WTC11 (cell line): ENCODE results near the gene ACP4. TPM values are rescaled to one million over a fixed set of nuclear protein-coding genes. Genes with fewer than 3 reads are reported as not detected.
"Not testable (repeated sequence)": the region's sequence is repeated elsewhere in the genome, so short reads cannot be mapped to it uniquely, and the experiment has no call there.

Source experiments
- ATAC-seq: fragments of 200-7000 bp; cut with Tn5 transposase; 2 replicates; pipeline ENCODE4 v1.10.0; 2021; ENCODE audit warnings: mild to moderate bottlenecking, moderate library complexity
- CTCF ChIA-PET: fragments of 300-600 bp; sonication (Branson Sonifier 250); formaldehyde crosslinking; loops from one replicate; lab custom pipeline; 2021; ENCODE audit warnings: antibody characterized with exemption; lab: Charles Lee
- POLR2A ChIA-PET: fragments of 350-600 bp; sonication (Branson Sonifier 250); formaldehyde crosslinking; loops from one replicate; lab custom pipeline; 2021; ENCODE audit warnings: antibody characterized with exemption; lab: Charles Lee
- DNase-seq: peaks from one replicate; pipeline ENCODE4 v3.0.0; 2021; ENCODE audit warnings: low spot score
- H3K27ac Mint-ChIP-seq: 2 replicates; pipeline ENCODE4 v1.8.0; 2021; ENCODE audit warnings: mixed read lengths
- H3K27me3 Mint-ChIP-seq: 2 replicates; pipeline ENCODE4 v1.8.0; 2021; ENCODE audit warnings: low read depth, mild to moderate bottlenecking, moderate library complexity, mixed read lengths
- H3K36me3 Mint-ChIP-seq: 2 replicates; pipeline ENCODE4 v1.8.0; 2021; ENCODE audit warnings: mixed read lengths
- H3K4me1 Mint-ChIP-seq: 2 replicates; pipeline ENCODE4 v1.8.0; 2022; ENCODE audit warnings: mixed read lengths
- H3K4me3 Mint-ChIP-seq: 2 replicates; pipeline ENCODE4 v1.8.0; 2021; ENCODE audit warnings: mild to moderate bottlenecking, moderate library complexity, mixed read lengths
- H3K9me3 Mint-ChIP-seq: 2 replicates; pipeline ENCODE4 v1.8.0; 2021; ENCODE audit warnings: mixed read lengths
- GABPB1 ChIP-seq: sonication (generic); formaldehyde crosslinking; IDR thresholded peaks from 2 replicates; pipeline ENCODE4 v1.8.1; 2023; ENCODE audit warnings: mild to moderate bottlenecking, missing genetic modification reagents
- NFATC4 ChIP-seq: fragments of 250-450 bp; sonication (Bioruptor Pico); IDR thresholded peaks from 2 replicates; pipeline ENCODE4 v1.9.0; 2021; ENCODE audit warnings: mild to moderate bottlenecking
- NR3C1 ChIP-seq: sonication (generic); formaldehyde crosslinking; conservative IDR thresholded peaks from 2 replicates; pipeline ENCODE4 v1.8.1; 2023; ENCODE audit warnings: low read depth, mild to moderate bottlenecking, missing genetic modification reagents
- STAT6 ChIP-seq: sonication (generic); formaldehyde crosslinking; conservative IDR thresholded peaks from 2 replicates; pipeline ENCODE4 v1.8.1; 2023; ENCODE audit warnings: mild to moderate bottlenecking, low read depth, missing genetic modification reagents, moderate library complexity
- TEAD1 ChIP-seq: sonication (generic); formaldehyde crosslinking; IDR thresholded peaks from 2 replicates; pipeline ENCODE4 v1.8.0; 2022; ENCODE audit warnings: mild to moderate bottlenecking, missing genetic modification reagents
- TP53 ChIP-seq: sonication (generic); formaldehyde crosslinking; IDR thresholded peaks from 2 replicates; pipeline ENCODE4 v1.8.1; 2023; ENCODE audit warnings: mild to moderate bottlenecking, missing genetic modification reagents
- ZNF121 ChIP-seq: sonication (generic); formaldehyde crosslinking; IDR thresholded peaks from 2 replicates; pipeline ENCODE4 v1.8.0; 2023; ENCODE audit warnings: missing genetic modification reagents
- ZNF423 ChIP-seq: fragments of 250-450 bp; sonication (Bioruptor Pico); IDR thresholded peaks from 2 replicates; pipeline ENCODE4 v2.1.2; 2022; ENCODE audit warnings: mild to moderate bottlenecking, moderate library complexity
- total RNA-seq: library from RNA; stranded (reverse); gene quantifications from 3 replicates; pipeline ENCODE4 v1.2.3, GENCODE V29; 2021
- TF ChIP-seq, protein P1 (sequence below): sonication (generic); formaldehyde crosslinking; IDR thresholded peaks from 2 replicates; pipeline ENCODE4 v1.8.0; 2022; ENCODE audit warnings: missing genetic modification reagents
- TF ChIP-seq, protein P2 (sequence below): sonication (generic); formaldehyde crosslinking; IDR thresholded peaks from 2 replicates; pipeline ENCODE4 v1.8.0; 2023; ENCODE audit warnings: mild to moderate bottlenecking, missing genetic modification reagents
- TF ChIP-seq, protein P3 (sequence below): sonication (generic); formaldehyde crosslinking; IDR thresholded peaks from 2 replicates; pipeline ENCODE4 v1.8.1; 2022; ENCODE audit warnings: low read depth, missing genetic modification reagents, borderline replicate concordance
- TF ChIP-seq, protein P4 (sequence below): sonication (generic); formaldehyde crosslinking; IDR thresholded peaks from 2 replicates; pipeline ENCODE4 v1.8.1; 2023; ENCODE audit warnings: mild to moderate bottlenecking, missing genetic modification reagents, moderate library complexity

The ACP4 gene
- total RNA-seq, 1 experiment from 2014 or later: not detected

GRCh38 chr19:50772912-50773311, 17.3 kb upstream of the ACP4 start:
- not testable (repeated sequence) for H3K27ac Mint-ChIP-seq, H3K36me3 Mint-ChIP-seq, DNase-seq, H3K4me3 Mint-ChIP-seq, H3K4me1 Mint-ChIP-seq, ATAC-seq, H3K9me3 Mint-ChIP-seq
- ChIA-PET POLR2A (interaction anchor here (1.5 kb wide), 1 partner anchor 48 kb away, joined by 4 read pairs; no protein-coding TSS in a partner anchor), CTCF (interaction anchor here (0.9 to 1.8 kb wide), 4 partner anchors 48 to 216 kb away, joined by 3 to 6 read pairs (median 4); no protein-coding TSS in a partner anchor)
- H3K27me3 Mint-ChIP-seq: peaks cover 67% of the 10 kb centered on the region

DNA sequence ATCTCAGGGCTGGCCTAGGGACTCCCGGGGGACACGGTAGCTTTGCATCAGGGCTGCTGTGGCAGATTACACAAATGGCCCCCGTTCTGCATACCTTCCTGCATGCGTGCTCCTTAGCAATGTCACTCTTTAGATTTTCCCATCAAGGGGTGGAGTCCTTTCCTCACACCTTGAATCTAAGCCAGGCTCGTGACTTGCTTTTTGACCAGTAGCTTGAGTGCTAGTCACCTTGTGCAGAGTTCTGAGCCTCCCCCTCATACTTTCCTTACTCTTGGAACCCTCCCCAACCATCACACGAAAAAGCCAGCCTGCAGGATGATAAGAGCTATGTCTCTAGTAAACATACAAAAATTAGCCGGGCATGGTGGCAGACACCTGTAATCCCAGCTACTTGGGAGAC, 16.8 kb upstream of the ACP4 start:
- Mint-ChIP-seq H3K4me1 (peaks cover 13% of the 10 kb centered on the region), H3K27me3 (peaks cover 70% of the 10 kb centered on the region)
- not testable (repeated sequence) for H3K4me3 Mint-ChIP-seq, H3K36me3 Mint-ChIP-seq, H3K9me3 Mint-ChIP-seq, H3K27ac Mint-ChIP-seq, DNase-seq, ATAC-seq
- POLR2A ChIA-PET: interaction anchor here (1.5 kb wide), 1 partner anchor 49 kb away, joined by 4 read pairs; no protein-coding TSS in a partner anchor
- CTCF ChIA-PET: interaction anchor here (0.9 to 1.8 kb wide), 4 partner anchors 49 to 217 kb away, joined by 3 to 6 read pairs (median 4); no protein-coding TSS in a partner anchor

- Mint-ChIP-seq H3K36me3 (no peaks in the 10 kb centered on the region), H3K4me3 (no peak overlapping the region), H3K27ac (no peak overlapping the region), H3K9me3 (no peaks in the 10 kb centered on the region), H3K27me3 (peaks cover 90% of the 10 kb centered on the region), H3K4me1 (peaks cover 21% of the 10 kb centered on the region)
- ATAC-seq (no peak), DNase-seq (no peak)
- POLR2A ChIA-PET: no interaction called here
- TF ChIP-seq, protein P1, sequence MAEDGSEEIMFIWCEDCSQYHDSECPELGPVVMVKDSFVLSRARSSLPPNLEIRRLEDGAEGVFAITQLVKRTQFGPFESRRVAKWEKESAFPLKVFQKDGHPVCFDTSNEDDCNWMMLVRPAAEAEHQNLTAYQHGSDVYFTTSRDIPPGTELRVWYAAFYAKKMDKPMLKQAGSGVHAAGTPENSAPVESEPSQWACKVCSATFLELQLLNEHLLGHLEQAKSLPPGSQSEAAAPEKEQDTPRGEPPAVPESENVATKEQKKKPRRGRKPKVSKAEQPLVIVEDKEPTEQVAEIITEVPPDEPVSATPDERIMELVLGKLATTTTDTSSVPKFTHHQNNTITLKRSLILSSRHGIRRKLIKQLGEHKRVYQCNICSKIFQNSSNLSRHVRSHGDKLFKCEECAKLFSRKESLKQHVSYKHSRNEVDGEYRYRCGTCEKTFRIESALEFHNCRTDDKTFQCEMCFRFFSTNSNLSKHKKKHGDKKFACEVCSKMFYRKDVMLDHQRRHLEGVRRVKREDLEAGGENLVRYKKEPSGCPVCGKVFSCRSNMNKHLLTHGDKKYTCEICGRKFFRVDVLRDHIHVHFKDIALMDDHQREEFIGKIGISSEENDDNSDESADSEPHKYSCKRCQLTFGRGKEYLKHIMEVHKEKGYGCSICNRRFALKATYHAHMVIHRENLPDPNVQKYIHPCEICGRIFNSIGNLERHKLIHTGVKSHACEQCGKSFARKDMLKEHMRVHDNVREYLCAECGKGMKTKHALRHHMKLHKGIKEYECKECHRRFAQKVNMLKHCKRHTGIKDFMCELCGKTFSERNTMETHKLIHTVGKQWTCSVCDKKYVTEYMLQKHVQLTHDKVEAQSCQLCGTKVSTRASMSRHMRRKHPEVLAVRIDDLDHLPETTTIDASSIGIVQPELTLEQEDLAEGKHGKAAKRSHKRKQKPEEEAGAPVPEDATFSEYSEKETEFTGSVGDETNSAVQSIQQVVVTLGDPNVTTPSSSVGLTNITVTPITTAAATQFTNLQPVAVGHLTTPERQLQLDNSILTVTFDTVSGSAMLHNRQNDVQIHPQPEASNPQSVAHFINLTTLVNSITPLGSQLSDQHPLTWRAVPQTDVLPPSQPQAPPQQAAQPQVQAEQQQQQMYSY (CRISPR knock-in tag): no peak
- TF ChIP-seq ZNF423 (no peak), NFATC4 (CRISPR knock-in tag) (no peak), STAT6 (CRISPR knock-in tag) (no peak), ZNF121 (CRISPR knock-in tag) (no peak), TP53 (CRISPR knock-in tag) (no peak), TEAD1 (CRISPR knock-in tag) (no peak), GABPB1 (CRISPR knock-in tag) (no peak), NR3C1 (CRISPR knock-in tag) (no peak)
- TF ChIP-seq, protein P2, sequence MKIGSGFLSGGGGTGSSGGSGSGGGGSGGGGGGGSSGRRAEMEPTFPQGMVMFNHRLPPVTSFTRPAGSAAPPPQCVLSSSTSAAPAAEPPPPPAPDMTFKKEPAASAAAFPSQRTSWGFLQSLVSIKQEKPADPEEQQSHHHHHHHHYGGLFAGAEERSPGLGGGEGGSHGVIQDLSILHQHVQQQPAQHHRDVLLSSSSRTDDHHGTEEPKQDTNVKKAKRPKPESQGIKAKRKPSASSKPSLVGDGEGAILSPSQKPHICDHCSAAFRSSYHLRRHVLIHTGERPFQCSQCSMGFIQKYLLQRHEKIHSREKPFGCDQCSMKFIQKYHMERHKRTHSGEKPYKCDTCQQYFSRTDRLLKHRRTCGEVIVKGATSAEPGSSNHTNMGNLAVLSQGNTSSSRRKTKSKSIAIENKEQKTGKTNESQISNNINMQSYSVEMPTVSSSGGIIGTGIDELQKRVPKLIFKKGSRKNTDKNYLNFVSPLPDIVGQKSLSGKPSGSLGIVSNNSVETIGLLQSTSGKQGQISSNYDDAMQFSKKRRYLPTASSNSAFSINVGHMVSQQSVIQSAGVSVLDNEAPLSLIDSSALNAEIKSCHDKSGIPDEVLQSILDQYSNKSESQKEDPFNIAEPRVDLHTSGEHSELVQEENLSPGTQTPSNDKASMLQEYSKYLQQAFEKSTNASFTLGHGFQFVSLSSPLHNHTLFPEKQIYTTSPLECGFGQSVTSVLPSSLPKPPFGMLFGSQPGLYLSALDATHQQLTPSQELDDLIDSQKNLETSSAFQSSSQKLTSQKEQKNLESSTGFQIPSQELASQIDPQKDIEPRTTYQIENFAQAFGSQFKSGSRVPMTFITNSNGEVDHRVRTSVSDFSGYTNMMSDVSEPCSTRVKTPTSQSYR: no peak
- TF ChIP-seq, protein P3, sequence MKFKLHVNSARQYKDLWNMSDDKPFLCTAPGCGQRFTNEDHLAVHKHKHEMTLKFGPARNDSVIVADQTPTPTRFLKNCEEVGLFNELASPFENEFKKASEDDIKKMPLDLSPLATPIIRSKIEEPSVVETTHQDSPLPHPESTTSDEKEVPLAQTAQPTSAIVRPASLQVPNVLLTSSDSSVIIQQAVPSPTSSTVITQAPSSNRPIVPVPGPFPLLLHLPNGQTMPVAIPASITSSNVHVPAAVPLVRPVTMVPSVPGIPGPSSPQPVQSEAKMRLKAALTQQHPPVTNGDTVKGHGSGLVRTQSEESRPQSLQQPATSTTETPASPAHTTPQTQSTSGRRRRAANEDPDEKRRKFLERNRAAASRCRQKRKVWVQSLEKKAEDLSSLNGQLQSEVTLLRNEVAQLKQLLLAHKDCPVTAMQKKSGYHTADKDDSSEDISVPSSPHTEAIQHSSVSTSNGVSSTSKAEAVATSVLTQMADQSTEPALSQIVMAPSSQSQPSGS (CRISPR knock-in tag): no peak
- TF ChIP-seq, protein P4, sequence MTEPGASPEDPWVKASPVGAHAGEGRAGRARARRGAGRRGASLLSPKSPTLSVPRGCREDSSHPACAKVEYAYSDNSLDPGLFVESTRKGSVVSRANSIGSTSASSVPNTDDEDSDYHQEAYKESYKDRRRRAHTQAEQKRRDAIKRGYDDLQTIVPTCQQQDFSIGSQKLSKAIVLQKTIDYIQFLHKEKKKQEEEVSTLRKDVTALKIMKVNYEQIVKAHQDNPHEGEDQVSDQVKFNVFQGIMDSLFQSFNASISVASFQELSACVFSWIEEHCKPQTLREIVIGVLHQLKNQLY (CRISPR knock-in tag): no peak
- CTCF ChIA-PET: interaction anchor here (8.3 to 10.3 kb wide), 2 partner anchors 53 to 71 kb away, joined by 184 to 195 read pairs; partner anchors contain the start of genes CLEC11A and SHANK1
Measured at GRCh38 chr19:50776131-50776530, 14.1 kb upstream of the ACP4 start.
